DOHH2 (cell line): ENCODE measurements around the gene SLC4A1.

Experiments used
- H3F3A ChIP-seq: fragments of 200-600 bp; sonication (generic), shearing (Covaris generic); 2 replicates; pipeline ENCODE4 v1.6.0; 2016; ENCODE audit warnings: antibody characterized with exemption, mild to moderate bottlenecking; ENCODE audit not compliant: control insufficient read depth, insufficient read depth
- H3K27ac ChIP-seq: fragments of 200-600 bp; sonication (generic); 2 replicates; pipeline ENCODE4 v1.5.1; 2014; ENCODE audit warnings: low read depth, mild to moderate bottlenecking, low read length, moderate library complexity
- H3K27me3 ChIP-seq: fragments of 200-600 bp; sonication (generic); 2 replicates; pipeline ENCODE4 v1.6.1; 2014; ENCODE audit warnings: mild to moderate bottlenecking, low read length, mixed read lengths; ENCODE audit not compliant: control insufficient read depth
- H3K36me3 ChIP-seq: fragments of 200-600 bp; sonication (generic); 2 replicates; pipeline ENCODE4 v1.6.1; 2014; ENCODE audit warnings: mild to moderate bottlenecking, low read length, moderate library complexity, mixed read lengths; ENCODE audit not compliant: control insufficient read depth
- H3K4me1 ChIP-seq: fragments of 200-600 bp; sonication (generic); 2 replicates; pipeline ENCODE4 v1.6.1; 2014; ENCODE audit warnings: mild to moderate bottlenecking, low read length, mixed read lengths; ENCODE audit not compliant: control insufficient read depth
- H3K4me2 ChIP-seq: fragments of 200-600 bp; sonication (generic); 2 replicates; pipeline ENCODE4 v1.6.0; 2014; ENCODE audit warnings: mild to moderate bottlenecking, low read length, moderate library complexity
- H3K4me3 ChIP-seq: fragments of 200-600 bp; sonication (generic); 2 replicates; pipeline ENCODE4 v1.5.1; 2014; ENCODE audit warnings: mild to moderate bottlenecking, low read length, mixed read lengths
- H3K79me2 ChIP-seq: fragments of 200-600 bp; sonication (generic); 2 replicates; pipeline ENCODE4 v1.6.1; 2014; ENCODE audit warnings: mild to moderate bottlenecking, low read length, mixed read lengths; ENCODE audit not compliant: control insufficient read depth
- H3K9me2 ChIP-seq: fragments of 200-600 bp; sonication (generic); replicated peaks from 2 replicates; pipeline ENCODE4 v1.6.1; 2014; ENCODE audit warnings: mild to moderate bottlenecking, low read length, mixed read lengths; ENCODE audit not compliant: control insufficient read depth
- H3K9me3 ChIP-seq: fragments of 200-600 bp; sonication (generic); 2 replicates; pipeline ENCODE4 v1.6.1; 2014; ENCODE audit warnings: antibody characterized with exemption, low read length, mixed read lengths; ENCODE audit not compliant: control insufficient read depth, insufficient read depth
- H4K20me1 ChIP-seq: fragments of 200-600 bp; sonication (generic); 2 replicates; pipeline ENCODE4 v1.6.0; 2014; ENCODE audit warnings: low read depth, mild to moderate bottlenecking, antibody characterized with exemption, low read length, moderate library complexity; ENCODE audit not compliant: control insufficient read depth, insufficient read depth
- CTCF ChIP-seq: fragments of 200-600 bp; sonication (generic); IDR thresholded peaks from one replicate; pipeline ENCODE4 v1.5.1; 2014; ENCODE audit warnings: antibody characterized with exemption, mild to moderate bottlenecking, low read depth, low read length; ENCODE audit not compliant: poor library complexity, severe bottlenecking
- EZH2phosphoT487 ChIP-seq: fragments of 200-600 bp; sonication (generic); IDR thresholded peaks from 2 replicates; pipeline ENCODE4 v1.6.1; 2017; ENCODE audit warnings: borderline replicate concordance, mild to moderate bottlenecking, antibody characterized with exemption, low read length, moderate library complexity, mixed read lengths

Gene SLC4A1

GRCh38 chr17:44284024-44284400 lies 16.1 kb upstream of the SLC4A1 start:
- Histone ChIP-seq H3K79me2 (no peaks in the 10 kb centered on the region), H3K4me1 (peaks cover 23% of the 10 kb centered on the region), H4K20me1 (no peaks in the 10 kb centered on the region), H3K27ac (no peak overlapping the region), H3K4me2 (no peak overlapping the region), H3K9me3 (no peaks in the 10 kb centered on the region), H3K4me3 (no peak overlapping the region), H3K36me3 (no peaks in the 10 kb centered on the region), H3F3A (peaks cover 3% of the 10 kb centered on the region; the same call in 1 of the 2 replicates), H3K9me2 (no peaks in the 10 kb centered on the region), H3K27me3 (peaks cover 14% of the 10 kb centered on the region; the same call in 1 of the 2 replicates)
- TF ChIP-seq CTCF: no peak
- TF ChIP-seq EZH2phosphoT487: no peak

GRCh38 chr17:44283344-44284023 lies 15.5 kb upstream of the SLC4A1 start:
- no peak overlapping the region for H3K27ac ChIP-seq
- peaks cover 14% of the 10 kb centered on the region; the same call in 1 of the 2 replicates for H3K27me3 ChIP-seq
- no peaks in the 10 kb centered on the region for H3K36me3 ChIP-seq
- TF ChIP-seq CTCF (no peak), EZH2phosphoT487 (no peak)
- no peaks in the 10 kb centered on the region for H3K79me2 ChIP-seq
- no peaks in the 10 kb centered on the region for H4K20me1 ChIP-seq
- H3F3A ChIP-seq: peaks cover 3% of the 10 kb centered on the region; the same call in 1 of the 2 replicates
- H3K4me3 ChIP-seq: no peak overlapping the region
- peaks cover 18% of the 10 kb centered on the region for H3K4me1 ChIP-seq
- H3K9me2 ChIP-seq: no peaks in the 10 kb centered on the region
- no peaks in the 10 kb centered on the region for H3K9me3 ChIP-seq
- no peak overlapping the region for H3K4me2 ChIP-seq

GRCh38 chr17:44282264-44282663 lies 14.3 kb upstream of the SLC4A1 start:
- H3K4me2 ChIP-seq: no peak overlapping the region
- no peaks in the 10 kb centered on the region for H4K20me1 ChIP-seq
- H3K4me1 ChIP-seq: peaks cover 13% of the 10 kb centered on the region
- no peaks in the 10 kb centered on the region for H3K9me2 ChIP-seq
- H3K36me3 ChIP-seq: no peaks in the 10 kb centered on the region
- H3F3A ChIP-seq: peaks cover 3% of the 10 kb centered on the region; the same call in 1 of the 2 replicates
- H3K27ac ChIP-seq: no peak overlapping the region
- no peak overlapping the region for H3K4me3 ChIP-seq
- no peak for TF ChIP-seq EZH2phosphoT487
- TF ChIP-seq CTCF: no peak
- no peaks in the 10 kb centered on the region for H3K79me2 ChIP-seq
- peaks cover 23% of the 10 kb centered on the region; the same call in 1 of the 2 replicates for H3K27me3 ChIP-seq
- H3K9me3 ChIP-seq: no peaks in the 10 kb centered on the region
